H1 (cell line): ENCODE measurements around the gene SLC13A3. TPM values are rescaled to one million over a fixed set of nuclear protein-coding genes. Genes with fewer than 3 reads are reported as not detected.

ENCODE experiments used
- CTCF ChIA-PET: fragments of 300-600 bp; sonication (Branson Sonifier 250); formaldehyde crosslinking; loops from one replicate; lab custom pipeline; 2021; ENCODE audit not compliant: partially characterized antibody; lab: Charles Lee
- POLR2A ChIA-PET: fragments of 300-600 bp; sonication (Branson Sonifier 250); formaldehyde crosslinking; loops from one replicate; lab custom pipeline; 2021; ENCODE audit warnings: inconsistent platforms; ENCODE audit not compliant: partially characterized antibody; lab: Charles Lee
- DNase-seq, 2 experiments: peaks; one replicate each; pipeline versions ENCODE4 v3.0.0 to v3.0.0-alpha.2; 2010 to 2022; ENCODE audit warnings: low spot score in 2 of 2, low read depth in 1 of 2, mixed read lengths in 1 of 2
- FAIRE-seq: peaks from 2 replicates; lab custom pipeline; 2011; peaks lifted over from hg19 to GRCh38; lab: Jason Lieb, UNC
- H2AFZ ChIP-seq: 2 replicates; pipeline ENCODE4 v1.8.1; 2012; ENCODE audit warnings: low read length, inconsistent platforms
- H2AK5ac ChIP-seq: 2 replicates; pipeline ENCODE4 v1.6.1; 2013; ENCODE audit warnings: low read depth, low read length
- H2BK120ac ChIP-seq: replicated peaks from 2 replicates; pipeline ENCODE3; 2013; ENCODE audit warnings: low read depth, low read length, inconsistent platforms
- H2BK12ac ChIP-seq: 2 replicates; pipeline ENCODE4 v1.6.1; 2013; ENCODE audit warnings: low read depth, low read length
- H2BK15ac ChIP-seq: 2 replicates; pipeline ENCODE4 v1.6.1; 2013; ENCODE audit warnings: low read length
- H2BK20ac ChIP-seq: 2 replicates; pipeline ENCODE4 v1.6.1; 2013; ENCODE audit warnings: low read length
- H2BK5ac ChIP-seq: 2 replicates; pipeline ENCODE4 v1.6.1; 2013; ENCODE audit warnings: low read depth, low read length
- H3K14ac ChIP-seq: 2 replicates; pipeline ENCODE4 v1.6.1; 2013; ENCODE audit warnings: inconsistent platforms; ENCODE audit not compliant: insufficient read length
- H3K18ac ChIP-seq: 2 replicates; pipeline ENCODE4 v1.6.1; 2013; ENCODE audit warnings: low read length; ENCODE audit errors: extremely low read depth
- H3K23ac ChIP-seq: 2 replicates; pipeline ENCODE4 v1.6.1; 2013; ENCODE audit warnings: inconsistent platforms; ENCODE audit not compliant: insufficient read length
- H3K23me2 ChIP-seq: 2 replicates; pipeline ENCODE4 v1.6.1; 2013; ENCODE audit warnings: low read depth, low read length
- H3K27ac ChIP-seq: 2 replicates; pipeline ENCODE4 v1.6.1; 2011; ENCODE audit warnings: low read depth, low read length, inconsistent platforms
- H3K27me3 ChIP-seq, 4 experiments: replicated peaks in 1 of 4; 1 replicate in 1 of 4; 2 replicates in 3 of 4; pipeline versions ENCODE4 v1.6.1 to v1.8.1; 2011 to 2013; ENCODE audit warnings: low read length in 3 of 4, mild to moderate bottlenecking in 3 of 4, inconsistent platforms in 2 of 4, mixed read lengths in 2 of 4, moderate library complexity in 1 of 4; ENCODE audit not compliant: control insufficient read depth in 3 of 4, insufficient read depth in 3 of 4; ENCODE audit errors: extremely low read depth in 1 of 4
- H3K36me3 ChIP-seq, 4 experiments: 2 replicates each; pipeline versions ENCODE4 v1.6.1 to v1.8.1; 2011 to 2013; ENCODE audit warnings: mild to moderate bottlenecking in 4 of 4, low read length in 3 of 4, moderate library complexity in 2 of 4, control low read depth in 1 of 4, inconsistent platforms in 1 of 4; ENCODE audit not compliant: insufficient read depth in 4 of 4, control insufficient read depth in 2 of 4
- H3K4ac ChIP-seq: replicated peaks from 2 replicates; pipeline ENCODE3; 2013; ENCODE audit warnings: low read length, low read depth, mixed read lengths, inconsistent platforms; ENCODE audit not compliant: insufficient read length
- H3K4me1 ChIP-seq, 4 experiments: replicated peaks in 1 of 4; 1 replicate in 1 of 4; 2 replicates in 3 of 4; pipeline versions ENCODE4 v1.6.1 to v1.8.1; 2011 to 2013; ENCODE audit warnings: low read length in 3 of 4, inconsistent platforms in 2 of 4, mixed read lengths in 1 of 4; ENCODE audit not compliant: insufficient read depth in 4 of 4, control insufficient read depth in 3 of 4
- H3K4me2 ChIP-seq, 2 experiments: 2 replicates each; pipeline versions ENCODE4 v1.6.1 to v1.8.1; 2011 to 2013; ENCODE audit warnings: low read depth in 2 of 2, low read length in 2 of 2, control low read depth in 1 of 2, inconsistent platforms in 1 of 2, mild to moderate bottlenecking in 1 of 2; ENCODE audit not compliant: insufficient read depth in 1 of 2
- H3K4me3 ChIP-seq, 4 experiments: fragments of 200-600, 300-600 bp in 1 of 4; sonication (generic), shearing (Covaris generic), sonication (Bioruptor Twin) in 1 of 4; 2 replicates each; pipeline versions ENCODE4 v1.5.1 to v1.8.1; 2011 to 2016; ENCODE audit warnings: low read length in 4 of 4, low read depth in 3 of 4, control low read depth in 2 of 4, inconsistent platforms in 2 of 4, mild to moderate bottlenecking in 2 of 4, mixed read lengths in 1 of 4, moderate library complexity in 1 of 4; ENCODE audit not compliant: insufficient read depth in 2 of 4; ENCODE audit errors: extremely low read depth in 1 of 4
- H3K56ac ChIP-seq: replicated peaks from 2 replicates; pipeline ENCODE3; 2013; ENCODE audit warnings: low read depth, mild to moderate bottlenecking, mixed read lengths, low read length, inconsistent platforms; ENCODE audit not compliant: insufficient read length
- H3K79me1 ChIP-seq: 2 replicates; pipeline ENCODE4 v1.6.1; 2013; ENCODE audit warnings: low read depth, low read length, control low read depth
- H3K79me2 ChIP-seq, 2 experiments: 2 replicates each; pipeline versions ENCODE4 v1.6.1 to v1.8.1; 2012 to 2013; ENCODE audit warnings: low read length in 2 of 2, mild to moderate bottlenecking in 2 of 2, inconsistent platforms in 1 of 2; ENCODE audit not compliant: insufficient read depth in 2 of 2, control insufficient read depth in 1 of 2
- H3K9ac ChIP-seq, 4 experiments: replicated peaks in 1 of 4; 1 replicate in 1 of 4; 2 replicates in 3 of 4; pipeline versions ENCODE4 v1.6.1 to v1.8.1; 2011 to 2013; ENCODE audit warnings: low read depth in 3 of 4, low read length in 3 of 4, control low read depth in 2 of 4, mild to moderate bottlenecking in 2 of 4, moderate library complexity in 2 of 4, inconsistent platforms in 1 of 4; ENCODE audit errors: extremely low read depth in 1 of 4
- H3K9me3 ChIP-seq, 2 experiments: 2 replicates each; pipeline versions ENCODE4 v1.6.1 to v1.8.1; 2012 to 2013; ENCODE audit warnings: mild to moderate bottlenecking in 2 of 2, moderate library complexity in 2 of 2, control low read depth in 1 of 2, inconsistent platforms in 1 of 2, low read depth in 1 of 2, low read length in 1 of 2, mixed read lengths in 1 of 2; ENCODE audit not compliant: insufficient read depth in 2 of 2
- H4K20me1 ChIP-seq, 2 experiments: replicated peaks in 1 of 2; 2 replicates each; pipeline versions ENCODE3 to v1.8.1; 2011 to 2013; ENCODE audit warnings: inconsistent platforms in 2 of 2, low read length in 2 of 2, mild to moderate bottlenecking in 1 of 2; ENCODE audit not compliant: insufficient read depth in 2 of 2, control insufficient read depth in 1 of 2
- H4K5ac ChIP-seq: 2 replicates; pipeline ENCODE4 v1.6.1; 2013; ENCODE audit warnings: low read length, low read depth, mixed read lengths, inconsistent platforms; ENCODE audit not compliant: insufficient read length
- H4K8ac ChIP-seq: 2 replicates; pipeline ENCODE4 v1.8.0; 2013; ENCODE audit warnings: mild to moderate bottlenecking, moderate library complexity, low read length, inconsistent platforms; ENCODE audit not compliant: insufficient read depth; ENCODE audit errors: extremely low read depth
- H4K91ac ChIP-seq: replicated peaks from 2 replicates; pipeline ENCODE3; 2013; ENCODE audit warnings: low read length, mixed read lengths, inconsistent platforms; ENCODE audit not compliant: insufficient read length
- KDM4A ChIP-seq: IDR thresholded peaks from one replicate; pipeline ENCODE4 v1.7.1; 2012; ENCODE audit warnings: low read depth, mild to moderate bottlenecking, moderate library complexity, low read length, inconsistent platforms; ENCODE audit not compliant: severe bottlenecking
- RBBP5 ChIP-seq: IDR thresholded peaks from 2 replicates; pipeline ENCODE4 v1.7.1; 2012; ENCODE audit warnings: low read depth, mild to moderate bottlenecking, inconsistent platforms, low read length, moderate library complexity, borderline replicate concordance
- WGBS, 2 experiments: shearing (Covaris generic) in 1 of 2; methylation state at CpG; one replicate each; pipeline versions ENCODE4 v1.1.6 to v1.1.7; 2013 to 2015; ENCODE audit warnings: low lambda C conversion rate in 2 of 2, mixed read lengths in 2 of 2, inconsistent platforms in 1 of 2, low coverage in 1 of 2, missing lambda C conversion rate in 1 of 2; ENCODE audit not compliant: insufficient replicate concordance in 2 of 2, insufficient coverage in 1 of 2, insufficient read length in 1 of 2; ENCODE audit errors: extremely low coverage in 1 of 2, missing lambda C conversion rate in 1 of 2; 5-methylcytosine and 5-hydroxymethylcytosine counted together
- polyA plus RNA-seq, 7 experiments: library from polyadenylated mRNA; depleted of rRNA in 3 of 7; stranded (reverse) in 5 of 7; unstranded in 2 of 7; fragments of >200 nt in 5 of 7; fragments of 200-250 nt in 2 of 7; gene quantifications; 1 replicate in 5 of 7; 2 replicates in 1 of 7; 4 replicates in 1 of 7; pipeline versions ENCODE4 v1.2.1 to v1.2.3, GENCODE V29; 2011 to 2013; ENCODE audit warnings: missing spikeins in 2 of 7, mixed read lengths in 2 of 7
- total RNA-seq: library from RNA; stranded (reverse); fragmentation: NEBNext Ultra II Directional; extraction: Animal tissue kit (Norgen Biotek cat#: 25700); gene quantifications from 2 replicates; pipeline ENCODE4 v1.2.1, GENCODE V29; 2021

SLC13A3 gene
- total and polyA plus RNA-seq, 2 of the 8 experiments (the other 6 are each of a cell fraction or from before 2014, with no cell fraction given): 9.4 to 12.6 TPM

GRCh38 chr20:46683668-46683938, 32.3 kb upstream of the SLC13A3 start:
- Histone ChIP-seq H4K91ac (peak overlapping the region; percentile 69), H3K9ac (peak overlapping the region in 3 of 4 experiments; percentile 66 to 96 (median 74); a peak in 6 of 7 replicates), H3K4me2 (peak overlapping the region; percentile 70 to 97), H4K20me1 (peaks cover 0 to 3% of the 10 kb centered on the region in 2 experiments), H3K23me2 (peaks cover 8% of the 10 kb centered on the region), H2BK5ac (peak overlapping the region; percentile 46), H3K23ac (no peak overlapping the region), H3K18ac (peak overlapping the region; percentile 93), H2BK20ac (no peak overlapping the region; the same call in 1 of the 2 replicates), H3K14ac (no peak overlapping the region), H4K8ac (0 out of 2 replicates have a peak overlapping the region, but pooled peaks have one; percentile 39), H2AK5ac (no peak overlapping the region; the same call in 1 of the 2 replicates), H3K56ac (no peak overlapping the region), H4K5ac (peak overlapping the region; percentile 89), H2BK120ac (peak overlapping the region; percentile 57), H2AFZ (no peak overlapping the region), H3K36me3 (peaks cover 2 to 34% (median 14%) of the 10 kb centered on the region in 4 experiments; a peak in 7 of 8 replicates), H2BK15ac (0 out of 2 replicates have a peak overlapping the region, but pooled peaks have one; percentile 12), H3K4me3 (peak overlapping the region; percentile 11 to 81 (median 52); a peak in 7 of 8 replicates), H3K4ac (peak overlapping the region; percentile 55), H3K79me2 (peaks cover 10 to 72% of the 10 kb centered on the region in 2 experiments), H3K27me3 (no peaks in the 10 kb centered on the region), H3K9me3 (no peaks in the 10 kb centered on the region), H3K27ac (peak overlapping the region; percentile 76; the same call in 1 of the 2 replicates), H3K79me1 (peaks cover 8% of the 10 kb centered on the region; the same call in 1 of the 2 replicates), H2BK12ac (peak overlapping the region; percentile 53; the same call in 1 of the 2 replicates), H3K4me1 (peaks cover 12 to 28% (median 17%) of the 10 kb centered on the region in 4 experiments)
- 0 out of 2 replicates have a peak, but pooled peaks have one; percentile 45 for TF ChIP-seq RBBP5
- TF ChIP-seq KDM4A: no peak
- ChIA-PET CTCF (interaction anchor here (0.7 to 4.0 kb wide), 10 partner anchors 11 to 134 kb away, joined by 3 to 17 read pairs (median 6); partner anchors contain the start of gene OCSTAMP), POLR2A (interaction anchor here (0.6 to 5.7 kb wide), 25 partner anchors 9 to 225 kb away, joined by 3 to 36 read pairs (median 5); partner anchors contain the start of genes OCSTAMP and ZNF334)
- DNase-seq: no peak
- WGBS, 2 experiments: 31% methylated on average over 8 of the region's 8 CpGs; no CpG with 5 or more reads in 1 of the 2 experiments
- no peak for FAIRE-seq
